A673 (cell line): Measurements from ENCODE around the gene ATP4A. TPM values are rescaled to one million over a fixed set of nuclear protein-coding genes. Genes with fewer than 3 reads are reported as not detected.

Experiments
- BruUV-seq: library from RNA; stranded (reverse); fragments of 400-500 nt; replicated peaks from 2 replicates; lab custom pipeline; 2021; lab: Mats Ljungman, UMichigan
- CTCF ChIA-PET: fragments of 300-600 bp; sonication (Branson Sonifier 250); formaldehyde crosslinking; loops from one replicate; lab custom pipeline; 2022; ENCODE audit warnings: antibody characterized with exemption; lab: Charles Lee
- POLR2A ChIA-PET: fragments of 300-600 bp; sonication (Branson Sonifier 250); formaldehyde crosslinking; loops from one replicate; lab custom pipeline; 2022; ENCODE audit warnings: antibody characterized with exemption; ENCODE audit not compliant: low non-redundant PET; lab: Charles Lee
- DNase-seq: peaks from one replicate; pipeline ENCODE4 v3.0.0-alpha.2; 2015; ENCODE audit warnings: low spot score
- H3K27ac ChIP-seq: fragments of 200-600 bp; sonication (generic); 2 replicates; pipeline ENCODE4 v1.5.1; 2016; ENCODE audit warnings: mixed run types, low read depth, mild to moderate bottlenecking, mixed read lengths, antibody characterized with exemption, low read length; ENCODE audit not compliant: poor library complexity, severe bottlenecking
- H3K27me3 ChIP-seq: fragments of 200-600 bp; sonication (generic); replicated peaks from 2 replicates; pipeline ENCODE4 v1.6.1; 2017; ENCODE audit warnings: mixed run types, low read depth, mild to moderate bottlenecking, mixed read lengths, antibody characterized with exemption, low read length; ENCODE audit not compliant: insufficient read depth, poor library complexity
- H3K36me3 ChIP-seq: fragments of 200-600 bp; sonication (generic); 2 replicates; pipeline ENCODE4 v1.6.1; 2016; ENCODE audit warnings: mixed run types, mild to moderate bottlenecking, mixed read lengths, antibody characterized with exemption, low read length; ENCODE audit not compliant: insufficient read depth, poor library complexity, severe bottlenecking
- H3K4me1 ChIP-seq: fragments of 200-600 bp; sonication (generic); 2 replicates; pipeline ENCODE4 v1.6.1; 2017; ENCODE audit warnings: mixed run types, mild to moderate bottlenecking, mixed read lengths, antibody characterized with exemption, low read length; ENCODE audit not compliant: insufficient read depth, poor library complexity, severe bottlenecking
- H3K4me3 ChIP-seq: fragments of 200-600 bp; sonication (generic); 2 replicates; pipeline ENCODE4 v1.5.1; 2016; ENCODE audit warnings: low read depth, mixed run types, mild to moderate bottlenecking, mixed read lengths, low read length; ENCODE audit not compliant: poor library complexity, severe bottlenecking
- H3K9me3 ChIP-seq: fragments of 200-600 bp; sonication (generic); 2 replicates; pipeline ENCODE4 v1.6.1; 2016; ENCODE audit warnings: mixed run types, low read depth, mild to moderate bottlenecking, mixed read lengths, antibody characterized with exemption, low read length; ENCODE audit not compliant: poor library complexity, severe bottlenecking
- CTCF ChIP-seq: fragments of 300-800, 200-600 bp; sonication (generic); conservative IDR thresholded peaks from 2 replicates; pipeline ENCODE4 v1.5.1; 2017; ENCODE audit warnings: low read depth, mild to moderate bottlenecking, antibody characterized with exemption, low read length, moderate library complexity, mixed read lengths
- EZH2 ChIP-seq: fragments of 200-600 bp; sonication (generic); IDR thresholded peaks from 2 replicates; pipeline ENCODE4 v1.6.1; 2017; ENCODE audit warnings: borderline replicate concordance, low read depth, mild to moderate bottlenecking, mixed read lengths, antibody characterized with exemption, low read length; ENCODE audit not compliant: poor library complexity, severe bottlenecking
- intact Hi-C: fragments of 100-400 bp; cut with micrococcal nuclease; formaldehyde crosslinking; loops from one replicate; pipeline ENCODE4 v1.10.0; 2022; ENCODE audit not compliant: unreplicated experiment
- total RNA-seq: library from RNA; stranded (reverse); gene quantifications from 2 replicates; pipeline ENCODE4 v1.2.3, GENCODE V29; 2021

ATP4A gene
- total RNA-seq, 1 experiment from 2014 or later: not detected

- Histone ChIP-seq H3K4me1 (no peaks in the 10 kb centered on the region), H3K27ac (no peak overlapping the region), H3K36me3 (no peaks in the 10 kb centered on the region), H3K9me3 (no peaks in the 10 kb centered on the region), H3K27me3 (peaks cover 26% of the 10 kb centered on the region), H3K4me3 (no peak overlapping the region)
- DNase-seq: no peak
- no TSS peak for BruUV-seq
- POLR2A ChIA-PET: no interaction called here
- CTCF ChIA-PET: no interaction called here
- no peak for TF ChIP-seq CTCF
- TF ChIP-seq EZH2: no peak
- intact Hi-C loops: no loop called here
Measured at GRCh38 chr19:35500611-35501010, 62.8 kb downstream of the ATP4A start.

Other genes with a start within 250 kb of the ATP4A start
- not detected in 2 replicates for gene CD22, start 234.5 kb downstream of the ATP4A start, total RNA-seq
- gene FFAR1, start 215.8 kb downstream of the ATP4A start, total RNA-seq: not detected in 2 replicates
- gene FFAR3, start 205.2 kb downstream of the ATP4A start, total RNA-seq: 0.15 TPM in 1 of 2 replicates, not detected in the other
- gene GPR42, start 192.6 kb downstream of the ATP4A start, total RNA-seq: not detected in 2 replicates
- not detected in 2 replicates for gene FFAR2, start 115.4 kb downstream of the ATP4A start, total RNA-seq
- gene KRTDAP, start 73.2 kb downstream of the ATP4A start, total RNA-seq: not detected in 2 replicates
- not detected in 2 replicates for gene DMKN, start 50.0 kb downstream of the ATP4A start, total RNA-seq
- not detected in 2 replicates for gene SBSN, start 35.3 kb downstream of the ATP4A start, total RNA-seq
- gene GAPDHS, start 30.2 kb downstream of the ATP4A start, total RNA-seq: not detected in 2 replicates
- gene TMEM147, start 18.0 kb downstream of the ATP4A start, total RNA-seq: 105 and 115 TPM in 2 replicates
- gene PMIS2, start 22.5 kb upstream of the ATP4A start, total RNA-seq: not detected in 2 replicates
- gene HAUS5, start 49.1 kb upstream of the ATP4A start, total RNA-seq: 31.1 and 33.5 TPM in 2 replicates
- 104 and 106 TPM in 2 replicates for gene RBM42, start 65.4 kb upstream of the ATP4A start, total RNA-seq
- gene ETV2, start 78.1 kb upstream of the ATP4A start, total RNA-seq: 0.73 and 1.3 TPM in 2 replicates
- 456 and 467 TPM in 2 replicates for gene COX6B1, start 84.7 kb upstream of the ATP4A start, total RNA-seq
- gene UPK1A, start 102.9 kb upstream of the ATP4A start, total RNA-seq: not detected in 2 replicates
- gene ZBTB32, start 140.9 kb upstream of the ATP4A start, total RNA-seq: not detected in 2 replicates
- gene KMT2B, start 154.3 kb upstream of the ATP4A start, total RNA-seq: 49.1 and 51.0 TPM in 2 replicates
- gene IGFLR1, start 178.8 kb upstream of the ATP4A start, total RNA-seq: 4.9 and 5.8 TPM in 2 replicates
- gene U2AF1L4, start 181.8 kb upstream of the ATP4A start, total RNA-seq: 20.4 and 21.0 TPM in 2 replicates
- 58.8 and 67.7 TPM in 2 replicates for gene PSENEN, start 182.0 kb upstream of the ATP4A start, total RNA-seq
- 11.3 and 13.2 TPM in 2 replicates for gene LIN37, start 184.9 kb upstream of the ATP4A start, total RNA-seq
- 0.50 TPM in 1 of 2 replicates, not detected in the other for gene HSPB6, start 193.4 kb upstream of the ATP4A start, total RNA-seq
- 38.4 and 44.8 TPM in 2 replicates for gene PROSER3, start 194.5 kb upstream of the ATP4A start, total RNA-seq
- gene ARHGAP33, start 211.9 kb upstream of the ATP4A start, total RNA-seq: 39.6 and 49.6 TPM in 2 replicates
- not detected in 2 replicates for gene PRODH2, start 249.2 kb upstream of the ATP4A start, total RNA-seq